WTC11 (cell line): ENCODE data around the gene OTUD3.

Experiments
- CREM ChIP-seq: sonication (generic); formaldehyde crosslinking; IDR thresholded peaks from 2 replicates; pipeline ENCODE4 v1.8.1; 2022; ENCODE audit warnings: mild to moderate bottlenecking, missing genetic modification reagents, moderate library complexity
- CTCF ChIP-seq: fragments of 200-600 bp; IDR thresholded peaks from 2 replicates; pipeline ENCODE4 v1.8.0; 2022; ENCODE audit warnings: antibody characterized with exemption
- ETV6 ChIP-seq: sonication (generic); formaldehyde crosslinking; IDR thresholded peaks from 2 replicates; pipeline ENCODE4 v1.8.1; 2022; ENCODE audit warnings: mild to moderate bottlenecking, missing genetic modification reagents
- FOXK1 ChIP-seq: sonication (generic); formaldehyde crosslinking; IDR thresholded peaks from 2 replicates; pipeline ENCODE4 v1.8.0; 2022; ENCODE audit warnings: mild to moderate bottlenecking, moderate library complexity, missing genetic modification reagents
- TF ChIP-seq, protein P1 (sequence below): sonication (generic); formaldehyde crosslinking; IDR thresholded peaks from 2 replicates; pipeline ENCODE4 v1.8.1; 2023; ENCODE audit warnings: mild to moderate bottlenecking, missing genetic modification reagents, moderate library complexity

GRCh38 chr1:19889656-19890055, 7.5 kb downstream of the OTUD3 start:
- no peak for TF ChIP-seq CTCF
- TF ChIP-seq ETV6 (CRISPR knock-in tag), result no peak
- TF ChIP-seq, protein P1, sequence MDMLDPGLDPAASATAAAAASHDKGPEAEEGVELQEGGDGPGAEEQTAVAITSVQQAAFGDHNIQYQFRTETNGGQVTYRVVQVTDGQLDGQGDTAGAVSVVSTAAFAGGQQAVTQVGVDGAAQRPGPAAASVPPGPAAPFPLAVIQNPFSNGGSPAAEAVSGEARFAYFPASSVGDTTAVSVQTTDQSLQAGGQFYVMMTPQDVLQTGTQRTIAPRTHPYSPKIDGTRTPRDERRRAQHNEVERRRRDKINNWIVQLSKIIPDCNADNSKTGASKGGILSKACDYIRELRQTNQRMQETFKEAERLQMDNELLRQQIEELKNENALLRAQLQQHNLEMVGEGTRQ (CRISPR knock-in tag), result no peak
- TF ChIP-seq FOXK1, result no peak
- no peak for TF ChIP-seq CREM (CRISPR knock-in tag)
